HCT116 (cell line): ENCODE data around the gene RASA2.

ENCODE experiments used
- ATF3 ChIP-seq: IDR thresholded peaks from 2 replicates; pipeline ENCODE4 v1.6.1; 2012
- CEBPB ChIP-seq: IDR thresholded peaks from 2 replicates; pipeline ENCODE4 v1.6.1; 2012; ENCODE audit warnings: low read depth
- JUND ChIP-seq: IDR thresholded peaks from 2 replicates; pipeline ENCODE4 v1.6.1; 2012
- POLR2AphosphoS5 ChIP-seq: IDR thresholded peaks from 2 replicates; pipeline ENCODE4 v1.6.1; 2011; ENCODE audit warnings: mild to moderate bottlenecking, low read depth, low read length, moderate library complexity
- ZBTB33 ChIP-seq: IDR thresholded peaks from 2 replicates; pipeline ENCODE4 v1.6.1; 2011; ENCODE audit warnings: mild to moderate bottlenecking, low read length, moderate library complexity; ENCODE audit not compliant: insufficient replicate concordance; ENCODE audit errors: extremely low read depth
- TF ChIP-seq, protein P1 (sequence below), 3 experiments: fragments of 200-600 bp in 1 of 3; sonication (generic) in 1 of 3; IDR thresholded peaks in 2 of 3; conservative IDR thresholded peaks in 1 of 3; 2 replicates each; pipeline ENCODE4 v1.5.1; 2012 to 2017; ENCODE audit warnings: low read depth in 2 of 3, low read length in 2 of 3, antibody characterized with exemption in 1 of 3, borderline replicate concordance in 1 of 3, control low read depth in 1 of 3, mild to moderate bottlenecking in 1 of 3, mixed read lengths in 1 of 3, mixed run types in 1 of 3, moderate library complexity in 1 of 3; ENCODE audit not compliant: insufficient read depth in 1 of 3

GRCh38 chr3:141499965-141500364, 13.1 kb downstream of the RASA2 start:
- no peak for TF ChIP-seq CEBPB
- TF ChIP-seq, protein P1, sequence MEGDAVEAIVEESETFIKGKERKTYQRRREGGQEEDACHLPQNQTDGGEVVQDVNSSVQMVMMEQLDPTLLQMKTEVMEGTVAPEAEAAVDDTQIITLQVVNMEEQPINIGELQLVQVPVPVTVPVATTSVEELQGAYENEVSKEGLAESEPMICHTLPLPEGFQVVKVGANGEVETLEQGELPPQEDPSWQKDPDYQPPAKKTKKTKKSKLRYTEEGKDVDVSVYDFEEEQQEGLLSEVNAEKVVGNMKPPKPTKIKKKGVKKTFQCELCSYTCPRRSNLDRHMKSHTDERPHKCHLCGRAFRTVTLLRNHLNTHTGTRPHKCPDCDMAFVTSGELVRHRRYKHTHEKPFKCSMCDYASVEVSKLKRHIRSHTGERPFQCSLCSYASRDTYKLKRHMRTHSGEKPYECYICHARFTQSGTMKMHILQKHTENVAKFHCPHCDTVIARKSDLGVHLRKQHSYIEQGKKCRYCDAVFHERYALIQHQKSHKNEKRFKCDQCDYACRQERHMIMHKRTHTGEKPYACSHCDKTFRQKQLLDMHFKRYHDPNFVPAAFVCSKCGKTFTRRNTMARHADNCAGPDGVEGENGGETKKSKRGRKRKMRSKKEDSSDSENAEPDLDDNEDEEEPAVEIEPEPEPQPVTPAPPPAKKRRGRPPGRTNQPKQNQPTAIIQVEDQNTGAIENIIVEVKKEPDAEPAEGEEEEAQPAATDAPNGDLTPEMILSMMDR (IDR thresholded peaks at IDR 0.05 in 2 of 3, conservative IDR thresholded peaks at IDR 0.05 in 1 of 3; ENCODE audit: borderline replicate concordance in 1 of 3, insufficient read depth in 1 of 3, low read depth in 2 of 3, low read length in 2 of 3): no peak
- TF ChIP-seq JUND: no peak
- TF ChIP-seq ZBTB33: no peak
- no peak for TF ChIP-seq ATF3
- no peak for TF ChIP-seq POLR2AphosphoS5
